Measurements from ENCODE around the gene WNT5A. TPM values are rescaled to one million over a fixed set of nuclear protein-coding genes. Genes with fewer than 3 reads are reported as not detected.

Gene WNT5A
- total and polyA plus RNA-seq, 2 of the 4 experiments (the other 2 are of a cell fraction) = 224 to 231 TPM

DNA sequence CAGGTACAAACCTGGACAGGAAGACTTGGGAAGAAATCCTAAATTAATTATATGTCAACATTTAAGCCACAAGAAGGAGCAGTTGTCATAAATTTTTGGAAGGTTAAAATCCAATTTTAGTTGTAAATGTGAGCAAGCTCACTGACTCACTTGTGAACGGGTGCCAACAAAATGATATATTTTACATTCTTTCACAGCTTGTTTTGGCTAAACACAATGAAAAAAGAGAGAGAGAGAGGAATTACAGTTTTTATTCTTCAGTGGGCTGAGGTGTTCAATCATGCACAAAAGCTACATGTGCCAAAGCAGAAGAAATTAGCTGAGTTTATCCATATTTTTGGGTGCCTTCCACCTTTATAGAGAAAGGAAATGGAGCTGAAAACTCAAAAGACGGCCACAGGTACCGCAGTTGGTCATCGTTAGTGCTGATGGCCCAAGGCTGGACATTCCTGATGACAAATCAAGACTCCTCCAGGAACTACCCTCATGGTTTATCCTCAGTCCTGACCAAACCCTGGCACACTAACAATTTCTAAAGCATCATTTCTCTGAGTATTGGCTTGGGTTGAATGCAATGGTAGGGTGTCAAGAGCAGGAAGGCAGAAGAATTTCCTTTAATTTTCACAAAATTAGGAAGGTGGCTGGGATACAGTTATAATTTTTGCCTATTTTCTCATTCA, 37.6 kb upstream of the WNT5A start:
- in situ Hi-C loops (cut with MboI; ENCODE audit: low sequenced_read_pairs) (no loop called here), intact Hi-C loops (cut with micrococcal nuclease) (no loop called here), dilution Hi-C loops (cut with HindIII; ENCODE audit: low sequenced_read_pairs, unreplicated experiment) (no loop called here)
- no peak overlapping the region for H3K14ac ChIP-seq (replicated peaks; ENCODE audit: low read depth, low read length)
- H3K9ac ChIP-seq (ENCODE audit: low read depth, low read length) = no peak overlapping the region
- no peak overlapping the region for H3K18ac ChIP-seq (ENCODE audit: low read depth, low read length)
- H3K4me2 ChIP-seq (ENCODE audit: low read depth, low read length) = no peak overlapping the region
- no peak overlapping the region for H2AFZ ChIP-seq (replicated peaks; ENCODE audit: low read length, poor library complexity)
- H2BK120ac ChIP-seq (ENCODE audit: low read depth, low read length) = no peak overlapping the region
- no peak overlapping the region for H4K91ac ChIP-seq (ENCODE audit: insufficient read depth, low read depth, low read length)
- H2AK5ac ChIP-seq (ENCODE audit: low read depth, low read length) = no peak overlapping the region
- no peak overlapping the region for H2BK5ac ChIP-seq (ENCODE audit: low read depth, low read length, poor library complexity, severe bottlenecking)
- no peak overlapping the region for H4K5ac ChIP-seq (ENCODE audit: low read depth, low read length)
- no peaks in the 10 kb centered on the region for H3K79me1 ChIP-seq (ENCODE audit: low read depth in 1 of 2, low read length in 2 of 2)
- no peaks in the 10 kb centered on the region for H3K36me3 ChIP-seq (ENCODE audit: control insufficient read depth, insufficient read depth, low read length)
- no peak overlapping the region for H2BK15ac ChIP-seq (ENCODE audit: low read depth, low read length)
- TF ChIP-seq, protein P1, sequence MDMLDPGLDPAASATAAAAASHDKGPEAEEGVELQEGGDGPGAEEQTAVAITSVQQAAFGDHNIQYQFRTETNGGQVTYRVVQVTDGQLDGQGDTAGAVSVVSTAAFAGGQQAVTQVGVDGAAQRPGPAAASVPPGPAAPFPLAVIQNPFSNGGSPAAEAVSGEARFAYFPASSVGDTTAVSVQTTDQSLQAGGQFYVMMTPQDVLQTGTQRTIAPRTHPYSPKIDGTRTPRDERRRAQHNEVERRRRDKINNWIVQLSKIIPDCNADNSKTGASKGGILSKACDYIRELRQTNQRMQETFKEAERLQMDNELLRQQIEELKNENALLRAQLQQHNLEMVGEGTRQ (IDR thresholded peaks at IDR 0.05; ENCODE audit: low read depth, low read length) = no peak
- no peak for TF ChIP-seq BHLHE40 (IDR thresholded peaks at IDR 0.05; ENCODE audit: low read depth, low read length)
- TF ChIP-seq RCOR1 (IDR thresholded peaks at IDR 0.05; ENCODE audit: insufficient replicate concordance, low read length) = no peak
- TF ChIP-seq FOS (IDR thresholded peaks at IDR 0.05; ENCODE audit: low read depth, low read length) = no peak
- H3K4me1 ChIP-seq (ENCODE audit: control insufficient read depth, insufficient read depth, low read length) = peaks cover 10% of the 10 kb centered on the region; the same call in 1 of the 2 replicates
- peak; percentile 58 for DNase-seq
- H3K9me3 ChIP-seq (ENCODE audit: control insufficient read depth, insufficient read depth, low read length) = no peaks in the 10 kb centered on the region
- no peaks in the 10 kb centered on the region for H4K20me1 ChIP-seq (ENCODE audit: insufficient read depth, low read length)
- H3K27ac ChIP-seq (ENCODE audit: insufficient read depth, low read length) = no peak overlapping the region
- ATAC-seq (ENCODE audit: low read depth) = no peak
- no TSS peak for BruUV-seq (replicated peaks)
- H4K8ac ChIP-seq (ENCODE audit: low read depth in 2 of 2, low read length in 2 of 2) = no peak overlapping the region
- ChIA-PET POLR2A (ENCODE audit: unreplicated experiment) (interaction anchor here (0.6 kb wide), 1 partner anchor 40 kb away, joined by 3 read pairs; no protein-coding TSS in a partner anchor), CTCF (interaction anchor here (0.5 kb wide), 1 partner anchor 24 kb away, joined by 3 read pairs; no protein-coding TSS in a partner anchor)
- H2AK9ac ChIP-seq (replicated peaks; ENCODE audit: low read depth, low read length, poor library complexity) = no peak overlapping the region
- no peak overlapping the region for H3K4ac ChIP-seq (ENCODE audit: low read depth, low read length)
- peaks cover 5% of the 10 kb centered on the region; the same call in 1 of the 2 replicates for H3K27me3 ChIP-seq (ENCODE audit: control insufficient read depth, insufficient read depth, low read length)
- peaks cover 11% of the 10 kb centered on the region; the same call in 1 of the 2 replicates for H3K9me1 ChIP-seq (ENCODE audit: insufficient read depth, low read length)
- H3K23ac ChIP-seq (ENCODE audit: low read depth, low read length) = no peak overlapping the region
- WGBS, 2 experiments (ENCODE audit: extremely low coverage in 2 of 2, insufficient read length in 1 of 2) = no CpG with 5 or more reads among the region's 4 CpGs
- no peak overlapping the region for H3K56ac ChIP-seq (ENCODE audit: extremely low read depth, insufficient read depth, low read length)
- no peak overlapping the region for H2BK20ac ChIP-seq (ENCODE audit: low read depth, low read length)
- no peak overlapping the region for H3K4me3 ChIP-seq (ENCODE audit: insufficient read depth, low read depth, low read length)

All from IMR-90 (cell line).